HG03575 (cell line): ENCODE data around the gene ADCY4.
"Not testable (repeated sequence)": the region's sequence is repeated elsewhere in the genome, so short reads cannot be mapped to it uniquely, and the experiment has no call there.

Experiments used
- ATAC-seq: cut with Tn5 transposase; IDR thresholded peaks from one replicate; pipeline ENCODE4 v1.9.1; 2021; ENCODE audit not compliant: unreplicated experiment, insufficient number of reproducible peaks, low FRiP score; ENCODE audit errors: extremely low read depth

Gene ADCY4

GRCh38 chr14:24343795-24344660 is 9.2 kb upstream of the ADCY4 start:
- no peak for ATAC-seq

GRCh38 chr14:24342889-24343288 is 8.0 kb upstream of the ADCY4 start:
- no peak for ATAC-seq

DNA sequence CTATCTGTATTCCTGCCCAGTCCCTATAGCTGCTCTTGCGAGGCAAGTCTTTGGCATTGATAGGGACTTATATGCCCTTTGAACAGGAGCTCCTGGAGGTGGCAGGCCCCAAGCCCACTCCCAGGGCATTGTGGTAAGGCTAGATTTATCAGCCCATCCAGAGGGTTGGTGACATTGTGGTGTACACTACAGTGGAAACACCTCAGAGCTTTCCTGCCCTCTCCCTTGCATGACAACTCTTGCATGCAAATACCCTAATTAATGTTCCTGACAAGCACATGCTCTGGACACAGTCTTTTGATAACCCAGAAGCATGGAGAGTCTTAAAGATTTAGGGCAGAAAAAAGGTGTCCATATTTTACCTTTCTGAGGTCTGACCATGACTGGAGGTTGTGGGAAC is 5.7 kb upstream of the ADCY4 start:
- no peak for ATAC-seq

DNA sequence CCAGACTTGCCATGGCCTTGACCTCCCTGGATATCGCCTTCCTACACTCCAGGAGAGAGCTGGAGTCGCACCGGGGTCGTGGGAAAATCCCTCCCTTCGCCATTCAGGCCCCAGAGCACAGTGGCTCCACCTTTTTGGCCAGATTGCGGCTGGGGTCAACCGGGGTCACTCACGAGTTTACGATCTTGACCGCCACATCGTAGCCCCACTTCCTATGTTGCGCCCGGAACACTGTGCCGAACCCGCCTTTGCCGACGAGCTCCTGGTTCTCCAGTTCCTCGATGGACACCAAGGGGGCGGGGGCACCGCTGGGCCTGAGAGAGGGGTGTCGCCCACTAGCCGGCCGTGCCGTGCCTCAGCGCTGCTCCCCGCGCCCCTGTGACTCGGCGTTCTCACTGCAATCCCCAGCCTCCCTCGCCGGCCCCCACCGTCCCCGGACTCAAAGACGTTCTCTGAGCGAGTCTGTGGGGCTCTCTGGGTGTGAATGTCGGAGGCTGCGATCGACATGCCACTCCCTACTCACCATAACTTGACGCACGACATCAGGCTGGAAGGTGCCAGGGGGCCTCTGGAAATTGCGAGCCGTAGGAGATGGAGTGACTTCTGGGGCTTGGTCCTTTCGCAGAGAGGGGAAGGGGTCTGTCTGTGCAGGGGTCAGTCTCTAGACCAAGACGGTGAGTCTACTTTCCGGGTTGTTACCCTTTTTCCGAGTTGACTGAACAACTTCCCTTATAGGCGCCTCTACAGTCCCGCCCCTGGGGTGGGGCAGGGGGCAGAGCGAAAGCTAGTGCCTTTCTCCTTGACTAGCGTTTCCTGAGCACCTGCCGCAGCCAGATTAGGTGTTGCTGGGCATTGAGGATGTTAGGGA is 4.6 kb upstream of the ADCY4 start, which contains the start of gene RIPK3:
RIPK3 (minus strand) TSS at position 708 of the 868 bp plus-strand sequence; CDS start at position 543, 165 bp downstream.
- no peak for ATAC-seq

DNA sequence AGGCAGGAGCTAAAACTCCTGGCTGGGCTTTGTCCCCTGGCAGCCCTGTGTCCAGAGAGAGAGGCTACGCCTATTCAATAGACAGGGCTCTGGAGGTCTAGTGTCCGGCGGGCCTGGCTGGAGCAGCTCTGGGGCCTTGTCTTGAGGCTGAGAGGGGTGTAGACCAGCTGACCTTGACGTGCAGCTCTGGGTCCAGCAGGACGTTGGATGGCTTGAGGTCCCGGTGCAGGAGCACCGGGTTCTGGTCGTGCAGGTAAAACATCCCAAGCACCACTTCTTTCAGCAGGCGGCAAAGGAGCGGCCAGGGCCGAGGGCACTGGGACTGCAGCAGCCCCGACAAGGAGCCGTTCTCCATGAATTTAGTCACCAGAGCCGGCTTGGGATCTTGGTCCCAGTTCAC is 4.0 kb upstream of the ADCY4 start:
- ATAC-seq: no peak

GRCh38 chr14:24337824-24338175 is 2.9 kb upstream of the ADCY4 start:
- ATAC-seq: no peak

DNA sequence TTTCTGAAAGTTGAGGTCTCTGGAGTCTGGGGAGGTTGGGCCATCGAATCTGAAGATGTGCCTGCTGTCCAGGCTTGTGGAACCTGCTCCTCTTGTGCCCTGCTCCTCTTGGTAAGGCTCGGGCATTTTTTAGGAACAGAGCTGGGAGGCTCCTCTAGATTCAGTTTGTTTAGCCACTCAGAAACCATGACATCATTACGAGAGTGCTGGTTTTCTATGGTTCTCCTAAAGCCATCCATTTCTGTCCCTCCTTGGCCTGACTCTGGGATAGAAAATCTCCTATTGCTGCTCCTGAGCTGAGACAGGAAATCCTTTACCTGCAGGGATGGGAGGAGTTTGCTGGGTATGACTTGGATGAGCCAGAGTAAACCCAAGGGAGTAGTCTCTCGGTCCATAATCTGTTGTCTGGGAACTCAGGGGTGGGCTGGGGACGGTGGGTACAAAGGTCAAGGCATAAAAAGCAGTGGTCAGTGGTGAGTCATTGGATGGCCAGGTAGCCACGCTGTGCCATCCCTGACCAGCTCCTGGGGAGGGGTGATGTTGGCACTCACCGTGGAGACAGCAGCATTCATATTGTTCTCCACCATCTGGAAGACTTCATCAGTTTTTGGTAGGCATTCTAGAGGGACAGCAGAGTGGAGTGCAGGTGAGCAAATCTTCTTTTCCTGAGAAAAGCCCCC is 2.4 kb upstream of the ADCY4 start:
- no peak for ATAC-seq

DNA sequence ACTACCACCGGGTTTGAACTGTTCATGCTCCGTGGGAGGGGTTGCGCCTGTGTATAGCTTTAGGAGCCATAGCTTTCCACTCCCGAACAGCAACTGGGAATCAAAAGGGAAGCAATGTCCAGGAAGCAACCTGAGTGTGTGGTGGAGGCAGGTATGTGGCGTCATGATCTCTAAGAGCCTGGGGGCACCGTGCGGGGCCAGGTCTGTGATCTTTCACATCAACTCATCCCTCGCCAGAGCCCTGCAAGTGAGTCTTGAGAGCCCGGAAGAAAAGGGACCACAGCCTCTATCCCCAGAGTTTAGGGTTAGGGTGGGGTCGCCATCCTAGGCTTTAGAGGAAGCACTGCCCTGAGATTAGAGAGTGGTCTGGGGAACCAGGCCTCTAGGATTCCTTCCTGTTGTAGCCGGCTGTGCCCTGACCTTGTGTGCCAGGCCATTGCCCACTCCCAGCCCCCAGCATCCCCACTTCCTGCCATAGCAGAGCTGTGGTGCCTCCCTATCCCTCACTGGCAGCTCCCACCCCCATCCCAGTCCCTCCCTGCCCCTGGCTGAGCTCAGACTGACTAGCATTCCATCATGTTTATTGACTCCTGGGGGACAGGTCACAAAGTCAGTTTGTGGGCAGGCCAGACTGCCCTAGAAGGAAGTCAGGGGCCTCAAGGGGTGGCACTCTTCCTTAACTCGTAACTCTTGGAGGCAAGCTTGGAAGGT is 745 bp upstream of the ADCY4 start:
- ATAC-seq: no peak

DNA sequence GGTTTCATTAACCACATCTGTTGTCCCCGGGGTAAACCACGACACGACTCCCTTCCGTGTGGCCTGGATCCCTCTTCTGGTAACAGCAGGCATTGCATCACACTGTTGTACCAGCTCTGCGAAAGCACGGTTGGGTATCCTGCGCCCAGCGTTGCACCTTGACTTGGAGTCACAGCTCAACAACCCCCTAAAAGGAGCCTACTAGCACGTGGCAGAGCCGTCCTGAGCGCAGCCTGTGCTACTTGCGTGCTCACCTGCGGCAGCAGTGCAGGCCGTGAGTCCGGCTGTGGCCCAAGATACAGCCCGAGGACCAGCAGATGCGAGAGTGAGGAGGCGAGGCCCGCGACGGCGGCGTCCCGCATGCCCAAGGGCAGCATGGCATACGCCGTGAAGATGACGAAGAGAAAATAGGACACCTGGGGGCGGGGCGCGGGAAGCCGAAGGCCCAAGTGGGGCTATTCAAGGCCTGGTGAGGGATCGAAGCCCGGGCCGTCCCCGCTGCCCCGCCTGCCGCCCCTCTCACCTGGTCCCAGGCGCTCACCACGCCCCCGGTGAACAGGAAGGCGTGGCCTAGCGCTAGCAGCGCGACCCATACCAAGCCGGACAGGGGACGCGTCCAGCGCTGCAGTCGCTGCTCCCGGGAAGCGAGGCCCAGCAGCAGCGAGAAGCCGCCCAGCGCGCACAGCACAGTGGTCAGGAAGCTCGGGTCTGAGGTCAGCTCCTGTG is 2.4 kb downstream of the ADCY4 start:
- ATAC-seq: peak; percentile 70

GRCh38 chr14:24331731-24332267 is 3.1 kb downstream of the ADCY4 start:
- ATAC-seq: no peak

DNA sequence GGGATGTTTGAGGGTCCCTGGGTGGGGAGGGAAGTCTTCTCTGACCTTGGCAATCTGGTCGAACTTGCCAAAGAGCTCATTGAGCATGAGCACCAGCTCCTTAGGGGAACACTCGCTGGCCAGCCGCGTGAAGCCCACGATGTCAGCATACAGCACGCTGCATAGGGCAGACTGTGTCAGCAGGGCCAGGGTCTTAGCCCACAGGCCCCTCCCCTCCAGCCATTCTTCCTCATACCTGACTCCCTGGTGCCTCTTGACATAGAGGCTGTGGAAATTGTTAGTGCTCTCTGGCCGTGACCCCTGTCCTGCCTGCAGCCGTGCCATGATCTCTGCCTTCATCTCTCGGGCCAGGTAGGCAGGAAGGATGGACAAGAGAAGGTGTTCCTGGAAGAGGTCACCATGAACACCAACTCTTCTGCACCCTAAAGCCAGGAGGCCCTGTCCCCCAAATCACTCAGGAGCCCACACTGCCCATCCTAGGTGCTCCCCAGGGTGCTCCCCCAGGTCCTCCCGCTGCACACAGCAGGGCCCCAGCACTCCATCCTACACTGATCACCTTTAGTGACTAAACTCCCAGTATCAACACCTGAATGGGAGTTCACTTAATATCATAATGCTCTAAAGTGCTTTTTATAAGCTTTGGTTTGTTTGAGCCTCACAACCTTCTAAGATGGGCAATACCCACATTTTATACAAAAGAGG is 3.7 kb downstream of the ADCY4 start:
- no peak for ATAC-seq

GRCh38 chr14:24329736-24330135 is 5.1 kb downstream of the ADCY4 start:
- ATAC-seq: no peak

DNA sequence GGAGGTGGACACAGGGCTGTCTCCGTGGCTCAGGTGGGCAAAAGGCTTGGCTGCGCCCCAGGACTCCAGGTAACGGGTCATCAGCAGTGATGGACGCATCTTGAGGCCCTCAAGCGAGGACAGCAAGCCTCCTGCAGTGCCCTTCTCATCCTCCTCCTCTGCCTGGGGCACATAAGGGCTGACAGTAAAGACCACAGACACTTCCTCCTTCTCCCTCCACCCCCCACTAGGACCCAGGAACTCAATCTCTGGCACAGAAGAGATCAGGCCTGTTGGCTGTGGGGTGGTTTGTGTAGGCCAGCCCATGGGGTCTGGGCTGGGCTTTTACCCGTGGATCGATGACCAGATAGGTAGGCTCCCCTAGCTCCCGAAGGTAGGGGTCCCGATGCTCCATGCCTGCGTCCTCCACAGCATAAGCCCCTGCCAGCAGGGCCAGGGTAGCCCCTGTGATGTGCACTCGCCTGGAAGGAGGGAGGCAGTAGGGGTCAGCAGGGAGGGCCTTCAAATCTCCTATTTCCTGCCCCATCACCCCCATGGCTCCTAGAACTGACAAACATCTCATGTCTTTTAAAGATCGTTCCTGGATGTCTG is 5.7 kb downstream of the ADCY4 start:
- ATAC-seq: no peak

DNA sequence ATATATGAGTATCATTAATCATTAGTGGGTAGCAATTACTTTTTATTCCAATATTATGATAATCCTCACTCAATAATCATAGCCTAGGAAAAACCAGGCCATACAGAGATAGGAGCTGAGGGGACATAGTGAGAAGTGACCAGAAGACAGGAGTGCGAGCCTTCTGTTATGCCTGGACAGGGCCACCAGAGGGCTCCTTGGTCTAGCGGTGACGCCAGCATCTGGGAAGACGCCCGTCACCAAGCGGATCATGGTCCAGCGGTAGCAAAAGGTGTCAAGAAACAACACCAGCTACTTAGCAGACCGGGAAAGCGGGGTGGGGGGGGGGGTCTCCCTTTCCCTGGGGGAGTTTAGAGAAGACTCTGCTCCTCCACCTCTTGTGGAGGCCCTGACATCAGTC is 7.0 kb downstream of the ADCY4 start:
- not testable (repeated sequence) for ATAC-seq

DNA sequence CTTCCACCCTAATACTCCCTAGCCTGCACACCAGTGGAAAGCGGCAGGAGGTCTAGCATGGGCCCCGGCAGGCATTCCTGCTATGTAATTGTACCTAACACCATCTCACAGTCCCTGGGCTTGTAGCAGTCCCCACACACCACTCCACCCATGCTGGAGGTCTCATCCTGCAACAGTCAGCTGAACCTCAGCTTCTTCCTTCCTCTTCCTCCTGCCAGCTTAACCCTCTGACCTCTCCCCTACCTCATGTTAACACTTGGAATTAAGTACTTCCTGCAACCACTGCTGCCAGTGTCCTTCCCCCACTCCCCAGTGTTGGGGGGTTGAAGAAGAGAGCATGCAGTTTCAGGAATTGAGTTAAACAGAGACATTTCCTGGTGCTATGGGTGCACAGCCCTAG is 7.6 kb downstream of the ADCY4 start:
- ATAC-seq: no peak

GRCh38 chr14:24325963-24326362 is 8.9 kb downstream of the ADCY4 start:
- ATAC-seq: no peak

GRCh38 chr14:24325041-24325530 is 9.8 kb downstream of the ADCY4 start:
- ATAC-seq: no peak
